Aortic smooth muscle cell (primary cell): Measurements from ENCODE around the gene CCDC17. TPM values are rescaled to one million over a fixed set of nuclear protein-coding genes. Genes with fewer than 3 reads are reported as not detected.

Experiments used
- total RNA-seq: library from RNA; depleted of rRNA; stranded (reverse); fragments of >200 nt; gene quantifications from 2 replicates; pipeline ENCODE4 v1.2.3, GENCODE V29; 2014

Gene CCDC17
- 0.53 and 0.75 TPM in 2 replicates for total RNA-seq

DNA sequence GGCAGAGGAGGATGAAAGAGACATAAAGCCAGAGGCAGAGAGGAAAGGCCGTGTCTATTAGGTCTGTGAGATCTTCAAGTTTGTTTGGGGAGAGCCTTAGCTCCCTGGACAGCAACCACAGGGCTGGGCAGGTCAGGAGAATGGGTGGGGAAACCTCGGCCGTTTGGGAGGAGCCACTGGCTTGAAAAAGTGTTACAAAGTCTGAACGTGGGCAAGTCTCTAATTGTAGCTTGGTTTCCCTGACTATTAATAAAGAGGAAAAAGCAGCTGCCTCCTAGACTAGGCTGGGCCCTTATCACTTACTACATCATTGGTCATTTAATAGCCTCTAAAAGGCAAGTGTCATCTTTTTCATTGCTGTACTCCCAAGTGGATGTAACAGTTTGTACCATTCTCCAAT, at the start of gene CCDC17:
Gene CCDC17, minus strand, starts transcription at position 83 of the 400 bp plus-strand sequence. CDS start 145 bp downstream, outside the sequence.

DNA sequence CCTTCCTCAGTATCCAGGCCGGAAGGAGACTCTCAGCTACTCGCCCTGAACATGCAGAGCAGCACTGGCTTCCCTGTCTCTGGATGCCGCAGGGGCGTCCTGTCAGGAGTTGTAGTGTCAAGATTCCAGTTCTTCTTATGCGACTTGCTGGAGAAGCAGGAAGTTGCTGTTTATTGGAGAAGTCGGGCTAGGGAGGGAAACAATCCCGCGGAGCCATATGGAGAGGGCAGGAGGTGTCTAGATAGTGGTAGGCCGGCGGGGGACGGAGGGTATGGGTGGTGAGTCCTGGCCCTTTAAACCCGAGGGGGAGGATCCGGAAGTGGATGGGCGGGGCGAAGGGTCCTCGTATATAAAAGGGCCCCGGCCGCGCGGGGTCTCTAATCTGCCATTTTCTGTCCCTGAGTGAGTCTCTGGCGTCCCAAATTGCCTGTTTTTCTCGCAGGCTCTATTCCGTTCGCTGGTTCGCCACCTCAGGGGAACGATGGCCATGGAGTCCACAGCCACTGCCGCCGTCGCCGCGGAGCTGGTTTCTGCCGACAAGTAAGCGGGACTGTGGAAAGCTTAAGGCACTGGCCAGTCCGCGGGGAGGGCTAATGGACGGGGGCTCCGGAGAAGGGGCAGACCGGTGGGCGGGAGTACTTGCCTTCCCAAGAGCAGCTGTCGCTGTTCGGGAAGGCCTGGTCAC, 40.0 kb downstream of the CCDC17 start, which contains the start of gene NASP:
Gene NASP, plus strand, starts transcription at position 376 of the 685 bp plus-strand sequence. Its CDS starts 106 bp downstream, at position 482.

Other genes with a start within 250 kb of the CCDC17 start
- gene TESK2, start 132.9 kb downstream of the CCDC17 start, total RNA-seq = 1.6 and 2.9 TPM in 2 replicates
- 0.53 and 0.56 TPM in 2 replicates for gene CCDC163, start 124.0 kb downstream of the CCDC17 start, total RNA-seq
- gene MMACHC, start 123.8 kb downstream of the CCDC17 start, total RNA-seq = 1.7 and 1.8 TPM in 2 replicates
- 559 and 636 TPM in 2 replicates for gene PRDX1, start 102.2 kb downstream of the CCDC17 start, total RNA-seq
- 174 and 209 TPM in 2 replicates for gene AKR1A1, start 73.2 kb downstream of the CCDC17 start, total RNA-seq
- 33.4 and 51.8 TPM in 2 replicates for gene NASP, start 40.0 kb downstream of the CCDC17 start, total RNA-seq
- gene GPBP1L1, start 62.5 kb upstream of the CCDC17 start, total RNA-seq = 87.2 and 89.6 TPM in 2 replicates
- 12.2 and 13.1 TPM in 2 replicates for gene TMEM69, start 64.1 kb upstream of the CCDC17 start, total RNA-seq
- 14.6 and 15.3 TPM in 2 replicates for gene IPP, start 126.6 kb upstream of the CCDC17 start, total RNA-seq
- gene MAST2, start 179.6 kb upstream of the CCDC17 start, total RNA-seq = 19.9 and 21.0 TPM in 2 replicates